Fibroblast of peridontal ligament (primary cell): ENCODE measurements around the gene MACROD2.

Experiments used
- DNase-seq: peaks from one replicate; pipeline ENCODE4 v3.0.0-alpha.2; 2010; ENCODE audit errors: extremely low read depth

The MACROD2 gene

DNA sequence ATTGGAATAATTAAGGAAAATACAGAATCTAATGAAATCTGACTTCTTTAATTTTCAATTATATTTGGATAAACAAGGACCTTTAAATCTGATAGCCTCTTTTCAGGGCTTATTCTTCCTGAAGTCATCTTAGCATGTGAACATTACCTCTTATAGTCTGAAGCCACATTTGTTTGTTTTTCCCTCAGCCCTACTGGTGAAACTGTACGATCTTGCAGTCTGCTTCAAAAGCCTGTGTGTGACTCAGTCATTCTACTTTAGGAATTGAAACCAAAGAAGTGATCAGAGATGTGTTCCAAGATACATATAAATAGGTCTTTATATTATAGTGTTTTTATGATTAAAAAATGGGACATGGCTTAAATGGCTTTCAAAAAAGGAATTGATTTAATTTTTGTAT lies 67.5 kb downstream of the MACROD2 start:
- DNase-seq: peak; percentile 20

DNA sequence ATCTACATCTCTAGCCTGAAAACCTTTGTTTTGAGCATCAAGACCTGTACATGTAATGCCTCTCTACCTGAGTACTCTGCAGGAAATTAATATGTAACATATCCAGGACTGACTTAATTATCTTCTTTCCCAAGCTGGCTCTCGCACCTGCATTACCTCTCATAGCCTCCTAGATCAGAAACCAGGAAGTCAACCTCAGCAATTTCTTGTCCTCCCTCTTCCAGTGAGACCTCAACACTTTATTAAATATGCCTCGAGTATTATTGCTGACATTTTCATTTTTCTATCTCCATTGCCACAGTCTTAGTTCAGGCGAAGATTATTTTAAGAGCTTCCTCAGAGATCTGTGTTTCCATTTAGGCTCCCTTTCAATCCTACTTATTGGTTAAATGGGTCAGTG lies 69.0 kb downstream of the MACROD2 start:
- no peak for DNase-seq

DNA sequence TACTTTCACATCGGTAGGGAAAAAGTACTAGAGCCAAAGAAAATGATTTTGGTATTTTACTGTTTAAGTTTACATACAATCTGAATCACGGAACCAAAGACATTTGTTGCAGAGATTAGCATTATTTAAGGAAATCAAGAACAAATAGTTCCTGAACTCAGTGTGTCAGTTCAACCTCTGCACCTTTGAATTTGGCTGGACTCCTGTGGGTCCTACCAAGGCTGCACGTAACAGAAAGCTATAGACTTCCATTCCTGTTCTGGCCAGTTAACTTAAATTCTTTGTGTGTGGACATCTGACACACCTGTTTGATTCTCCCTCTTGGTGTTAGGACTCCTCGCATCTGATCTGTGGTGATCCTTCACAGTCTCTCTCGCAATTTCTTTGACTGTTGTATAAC lies 69.6 kb downstream of the MACROD2 start:
- DNase-seq: no peak

- no peak for DNase-seq
Measured at GRCh38 chr20:14065774-14066173, 70.5 kb downstream of the MACROD2 start.

- DNase-seq: no peak
Measured at GRCh38 chr20:14067603-14068002, 72.3 kb downstream of the MACROD2 start.

GRCh38 chr20:14069796-14070195 lies 74.5 kb downstream of the MACROD2 start:
- peak; percentile 30 for DNase-seq

DNA sequence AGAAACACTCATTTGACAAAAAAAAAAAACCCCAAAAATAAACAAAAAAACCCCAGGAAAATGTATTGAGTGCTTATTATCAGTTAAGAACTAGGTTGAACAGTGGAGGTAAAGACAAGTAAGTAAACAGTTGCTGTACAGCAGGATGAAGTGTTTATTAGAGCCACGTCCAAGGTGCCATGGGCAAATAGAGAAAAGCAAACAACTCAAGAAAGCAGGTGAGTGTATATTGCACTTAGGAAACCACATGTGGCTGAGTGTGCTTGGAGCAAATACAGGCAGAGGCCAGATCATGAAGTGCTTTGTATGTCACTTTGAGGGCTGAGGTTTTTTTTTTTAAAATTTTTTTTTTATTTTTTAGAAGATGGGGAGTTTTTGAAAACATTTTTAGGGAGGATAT lies 98.3 kb downstream of the MACROD2 start:
- no peak for DNase-seq

GRCh38 chr20:14098261-14098660 lies 102.9 kb downstream of the MACROD2 start:
- DNase-seq: no peak

DNA sequence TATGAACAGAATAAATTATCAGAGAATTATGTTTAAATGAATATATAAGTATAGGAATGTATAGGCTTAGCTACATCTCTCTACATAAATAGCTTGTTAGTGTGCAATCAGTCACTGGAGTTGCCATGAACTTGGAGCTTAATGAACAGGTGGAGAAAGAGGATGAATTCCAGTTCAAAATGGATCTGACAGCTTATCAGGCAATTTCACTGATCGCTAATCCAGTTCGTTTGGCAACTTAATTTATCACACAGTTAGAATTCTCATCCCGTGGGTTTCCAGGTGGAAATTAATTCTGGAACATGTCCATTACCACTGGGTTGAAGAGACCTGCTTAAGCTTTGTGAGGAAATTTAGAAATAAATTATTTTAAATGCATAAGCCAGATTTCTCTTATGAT lies 118.1 kb downstream of the MACROD2 start:
- DNase-seq: no peak

- DNase-seq: no peak
Measured at GRCh38 chr20:14114065-14114704, 118.9 kb downstream of the MACROD2 start.

GRCh38 chr20:14116037-14116436 lies 120.7 kb downstream of the MACROD2 start:
- no peak for DNase-seq

DNA sequence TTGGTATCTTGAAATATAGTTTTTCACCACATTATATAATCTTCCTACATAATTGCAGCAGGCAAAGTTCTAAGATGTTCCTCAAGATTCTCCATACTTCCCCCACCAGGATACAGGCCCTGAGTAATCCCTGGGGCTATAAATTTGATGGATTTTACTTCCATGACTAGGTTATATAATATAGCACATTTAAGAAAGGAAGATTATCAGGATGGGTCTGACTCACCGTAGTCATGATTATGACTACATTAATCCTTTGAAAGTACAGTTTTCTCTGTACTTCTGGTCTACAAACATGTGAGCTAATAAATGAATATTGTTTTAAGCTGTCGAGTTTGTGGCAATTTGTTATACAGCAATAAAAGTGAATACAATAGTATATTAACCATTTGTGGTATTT lies 122.5 kb downstream of the MACROD2 start:
- no peak for DNase-seq

DNA sequence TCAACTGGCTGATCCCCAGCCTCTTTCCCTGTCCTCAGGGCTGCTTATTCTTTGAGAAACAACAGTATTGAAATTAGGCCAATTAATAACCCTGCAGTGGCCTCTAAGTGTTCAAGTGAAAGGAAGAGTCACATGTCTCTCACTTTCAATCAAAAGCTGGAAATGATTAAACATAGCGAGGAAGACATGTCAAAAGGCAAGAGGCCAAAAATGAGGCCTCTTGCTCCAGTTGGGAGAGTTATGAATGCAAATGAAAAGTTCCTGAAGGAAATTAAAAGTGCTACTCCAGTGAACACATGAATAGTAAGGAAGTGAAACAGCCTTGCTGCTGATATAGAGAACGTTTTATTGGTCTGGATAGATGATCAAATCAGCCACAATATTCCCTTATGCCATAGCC lies 131.5 kb downstream of the MACROD2 start:
- DNase-seq: no peak

GRCh38 chr20:14127514-14128223 lies 132.4 kb downstream of the MACROD2 start:
- no peak for DNase-seq

GRCh38 chr20:14134004-14134403 lies 138.7 kb downstream of the MACROD2 start:
- DNase-seq: no peak

DNA sequence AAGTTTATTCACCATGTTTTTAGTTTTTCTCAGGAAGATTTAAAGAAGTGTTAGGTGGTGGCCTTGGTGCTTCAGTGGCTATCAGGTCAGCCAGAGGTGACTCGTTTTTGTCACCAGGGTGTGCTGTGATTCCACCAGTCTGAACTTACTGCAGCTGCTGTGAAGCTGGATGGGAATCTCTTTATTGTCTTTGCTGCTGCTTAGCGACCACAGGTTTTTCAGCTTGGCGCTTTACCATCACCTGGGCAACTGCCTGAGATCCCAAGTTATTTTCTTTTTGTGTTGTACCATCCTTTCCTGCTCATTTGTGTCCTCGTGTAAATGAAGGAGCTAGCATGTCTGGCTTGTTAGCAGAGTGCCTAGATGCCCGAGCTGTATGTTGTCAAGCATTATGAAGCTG lies 146.9 kb downstream of the MACROD2 start:
- DNase-seq: peak; percentile 43

GRCh38 chr20:14142964-14143627 lies 147.8 kb downstream of the MACROD2 start:
- peak; percentile 51 for DNase-seq

- DNase-seq: peak; percentile 4
Measured at GRCh38 chr20:14148042-14148441, 152.7 kb downstream of the MACROD2 start.

DNA sequence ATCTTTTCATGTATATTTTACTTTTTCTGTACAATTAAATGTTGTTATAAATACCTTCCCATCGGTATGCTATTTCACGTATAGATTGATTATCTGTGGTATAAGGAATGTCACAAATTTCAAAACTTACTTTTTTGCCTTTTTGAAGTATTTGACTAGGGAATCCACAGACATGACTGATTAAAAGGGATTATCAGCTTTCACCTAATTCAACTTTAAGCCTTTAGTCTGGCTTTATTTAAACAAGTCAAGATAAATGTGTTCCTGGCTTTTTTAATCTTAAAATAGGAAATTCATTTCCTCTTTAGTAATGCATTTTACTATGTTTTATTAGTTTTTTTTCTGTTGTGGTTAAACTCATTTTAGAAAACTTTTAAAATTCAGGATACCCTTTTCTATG lies 160.0 kb downstream of the MACROD2 start:
- no peak for DNase-seq

GRCh38 chr20:14178528-14178927 lies 183.2 kb downstream of the MACROD2 start:
- DNase-seq: no peak

DNA sequence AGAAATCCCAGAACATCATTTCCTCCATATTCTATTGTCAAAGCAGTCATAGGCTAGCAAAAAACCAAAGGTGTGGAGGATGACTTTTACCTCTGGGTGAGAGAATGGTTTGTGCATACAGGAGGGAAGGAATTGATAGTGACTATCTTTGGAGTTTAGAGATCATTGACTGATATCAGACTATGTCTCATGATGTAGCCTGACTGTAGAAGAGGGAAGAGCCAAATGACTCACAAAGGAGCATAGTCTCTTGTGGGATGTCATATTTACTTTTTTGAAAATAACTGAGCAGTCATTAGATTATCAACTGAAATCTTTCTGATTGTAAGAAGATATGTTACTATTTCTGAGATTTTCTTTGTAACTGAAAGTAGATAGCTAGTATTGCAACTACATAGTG lies 183.6 kb downstream of the MACROD2 start:
- DNase-seq: no peak

DNA sequence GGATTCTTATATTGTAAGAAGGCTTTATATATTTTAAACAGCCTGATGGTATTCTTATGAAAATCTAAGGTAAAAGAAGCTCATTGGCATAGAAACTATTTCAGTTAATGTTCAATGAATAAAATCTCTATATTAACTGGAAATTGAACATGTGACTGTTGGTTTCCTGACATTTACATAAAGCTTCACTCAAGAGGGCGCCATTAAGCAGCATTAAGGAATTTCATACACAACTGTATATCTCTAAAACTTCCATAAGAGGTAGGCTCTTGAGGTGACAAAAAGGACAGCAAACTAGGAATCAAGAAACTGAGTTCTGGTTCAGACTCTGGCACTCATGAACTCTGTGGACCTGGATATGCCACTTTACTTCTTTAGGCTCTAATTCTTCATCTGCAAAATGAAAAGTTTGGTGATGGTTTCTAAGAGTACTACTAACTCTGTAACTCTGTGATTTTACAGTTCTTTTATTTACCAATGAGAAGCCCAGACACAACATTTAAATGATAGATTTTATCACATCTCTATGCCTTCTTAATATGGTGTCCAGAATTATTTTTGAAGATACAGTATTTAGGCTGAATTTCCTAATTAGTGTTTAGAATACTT lies 194.6 kb downstream of the MACROD2 start:
- peak; percentile 76 for DNase-seq

DNA sequence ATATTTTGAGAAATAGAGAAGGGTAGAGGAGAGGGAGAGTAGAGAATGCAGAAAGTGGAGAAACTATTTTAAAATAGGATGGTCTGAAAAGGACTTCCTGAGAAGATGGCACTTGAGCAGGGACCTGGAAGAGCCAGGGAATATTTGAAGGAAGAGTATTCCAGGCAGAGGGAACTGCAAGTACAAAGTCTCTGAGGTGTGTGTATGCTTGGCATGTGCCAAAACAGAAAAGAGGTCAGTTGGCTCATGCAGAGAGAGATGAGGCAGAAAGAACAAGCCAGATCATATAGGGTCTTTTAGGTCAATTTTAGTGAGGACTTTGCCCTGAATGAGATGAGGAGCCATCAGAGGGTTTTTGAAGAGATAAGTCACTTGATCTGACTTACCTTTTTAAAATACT lies 196.2 kb downstream of the MACROD2 start:
- no peak for DNase-seq
